Fibroblast of pulmonary artery (primary cell): ENCODE measurements around the gene MXRA8.

ENCODE experiments used
- DNase-seq: peaks from one replicate; pipeline ENCODE4 v3.0.0-alpha.2; 2010; ENCODE audit warnings: low read depth
- H3K4me3 ChIP-seq: replicated peaks from 2 replicates; pipeline ENCODE4 v1.5.1; 2011; ENCODE audit warnings: low read depth, mild to moderate bottlenecking, control low read depth, low read length, moderate library complexity
- TF ChIP-seq, protein P1 (sequence below): IDR thresholded peaks from 2 replicates; pipeline ENCODE4 v1.5.1; 2011; ENCODE audit warnings: mild to moderate bottlenecking, control low read depth, low read length, inconsistent platforms; ENCODE audit errors: missing control alignments

Gene MXRA8

DNA sequence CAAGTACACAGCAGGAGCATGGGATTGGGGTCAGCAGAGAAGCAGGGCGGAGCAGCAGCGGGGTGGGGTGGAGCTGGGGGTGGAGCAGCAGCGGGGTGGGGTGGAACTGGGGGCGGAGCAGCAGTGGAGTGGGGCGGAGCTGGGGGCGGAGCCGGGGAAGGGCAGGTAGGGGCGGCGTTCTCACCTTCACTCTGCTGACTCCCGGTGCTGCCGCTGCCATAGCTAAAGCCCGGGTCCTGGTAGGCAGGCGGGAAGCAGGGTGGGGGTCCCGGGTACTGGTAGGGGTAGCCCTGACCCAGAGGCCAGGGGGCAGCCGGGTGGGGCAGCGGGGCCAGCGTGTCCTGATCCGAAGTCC, 20.6 kb downstream of the MXRA8 start:
- no peak for DNase-seq
- TF ChIP-seq, protein P1, sequence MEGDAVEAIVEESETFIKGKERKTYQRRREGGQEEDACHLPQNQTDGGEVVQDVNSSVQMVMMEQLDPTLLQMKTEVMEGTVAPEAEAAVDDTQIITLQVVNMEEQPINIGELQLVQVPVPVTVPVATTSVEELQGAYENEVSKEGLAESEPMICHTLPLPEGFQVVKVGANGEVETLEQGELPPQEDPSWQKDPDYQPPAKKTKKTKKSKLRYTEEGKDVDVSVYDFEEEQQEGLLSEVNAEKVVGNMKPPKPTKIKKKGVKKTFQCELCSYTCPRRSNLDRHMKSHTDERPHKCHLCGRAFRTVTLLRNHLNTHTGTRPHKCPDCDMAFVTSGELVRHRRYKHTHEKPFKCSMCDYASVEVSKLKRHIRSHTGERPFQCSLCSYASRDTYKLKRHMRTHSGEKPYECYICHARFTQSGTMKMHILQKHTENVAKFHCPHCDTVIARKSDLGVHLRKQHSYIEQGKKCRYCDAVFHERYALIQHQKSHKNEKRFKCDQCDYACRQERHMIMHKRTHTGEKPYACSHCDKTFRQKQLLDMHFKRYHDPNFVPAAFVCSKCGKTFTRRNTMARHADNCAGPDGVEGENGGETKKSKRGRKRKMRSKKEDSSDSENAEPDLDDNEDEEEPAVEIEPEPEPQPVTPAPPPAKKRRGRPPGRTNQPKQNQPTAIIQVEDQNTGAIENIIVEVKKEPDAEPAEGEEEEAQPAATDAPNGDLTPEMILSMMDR, result no peak
- H3K4me3 ChIP-seq, result no peak overlapping the region

- TF ChIP-seq, protein P1, result no peak
- H3K4me3 ChIP-seq, result no peak overlapping the region
- DNase-seq, result no peak
Measured at GRCh38 chr1:1336931-1337792, 21.2 kb downstream of the MXRA8 start.

DNA sequence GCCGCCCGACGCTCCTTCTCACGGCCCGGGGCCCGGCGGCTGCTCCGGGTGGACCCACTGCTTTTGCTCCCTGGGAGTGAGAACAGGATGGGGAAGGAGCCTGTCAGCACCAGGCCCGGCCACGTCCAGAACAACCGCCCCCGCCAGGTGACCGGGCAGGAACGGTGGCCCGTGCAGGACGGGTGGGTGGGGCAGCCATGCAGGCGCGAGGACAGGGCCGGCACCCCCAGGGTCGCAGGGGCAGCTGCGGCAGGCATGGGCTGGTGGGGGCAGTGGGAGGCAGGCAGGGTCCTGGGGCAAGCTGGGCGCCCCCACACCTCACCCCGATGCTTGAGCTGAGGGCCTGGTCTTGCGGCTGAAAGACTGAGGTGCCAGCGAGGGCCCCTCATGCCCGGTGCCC, 21.9 kb downstream of the MXRA8 start:
- no peak overlapping the region for H3K4me3 ChIP-seq
- no peak for DNase-seq
- TF ChIP-seq, protein P1, result no peak

DNA sequence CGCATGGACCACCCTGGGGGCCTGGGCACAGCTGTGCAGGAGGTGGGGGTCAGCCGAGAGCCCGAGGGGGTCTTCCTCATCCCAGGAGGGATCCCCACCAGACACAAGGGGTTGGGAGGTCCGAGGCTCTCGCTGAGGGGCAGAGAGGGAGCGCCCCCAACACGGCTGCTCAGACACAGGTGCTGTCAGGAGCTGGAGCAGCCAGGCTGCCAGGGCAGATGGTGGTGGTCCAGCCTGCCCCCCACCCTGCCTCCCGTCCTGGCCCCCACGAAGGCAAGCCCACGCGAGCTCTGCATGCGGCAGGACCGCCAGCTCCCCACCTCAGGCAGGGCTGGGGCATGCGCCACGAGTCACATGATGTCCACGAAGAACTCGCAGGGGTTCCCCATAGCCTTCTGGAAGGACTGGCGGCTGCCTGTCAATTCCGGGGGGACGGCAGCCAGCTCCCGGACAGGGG, 22.5 kb downstream of the MXRA8 start:
- H3K4me3 ChIP-seq, result no peak overlapping the region
- DNase-seq, result no peak
- TF ChIP-seq, protein P1, result no peak

DNA sequence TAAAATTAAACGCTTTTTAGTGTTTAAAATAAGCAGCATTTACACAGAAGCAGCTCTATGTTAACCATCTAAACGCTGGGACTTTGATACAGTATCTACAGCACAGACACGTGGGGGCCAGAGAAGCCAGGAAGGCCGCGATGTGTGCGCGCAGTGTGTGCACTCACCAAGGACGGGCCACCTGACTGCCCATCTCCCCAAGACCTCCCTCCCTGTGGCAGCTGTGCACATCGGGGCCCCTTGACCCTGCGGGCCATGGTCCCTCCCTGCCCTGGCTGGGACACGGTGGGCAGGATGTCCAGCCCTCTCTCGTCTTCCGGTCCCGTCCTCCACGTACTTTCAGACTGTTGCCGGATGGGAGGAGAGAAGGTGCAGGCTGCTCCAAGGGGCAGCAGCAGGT, 23.1 kb downstream of the MXRA8 start:
- no peak for DNase-seq
- TF ChIP-seq, protein P1, result no peak
- H3K4me3 ChIP-seq, result no peak overlapping the region

- H3K4me3 ChIP-seq, result no peak overlapping the region
- no peak for DNase-seq
- TF ChIP-seq, protein P1, result no peak
Measured at GRCh38 chr1:1334835-1335234, 23.5 kb downstream of the MXRA8 start.
